COR-L47 (cell line): Measurements from ENCODE around the gene ZFP3.
"Not testable (repeated sequence)": the region's sequence is repeated elsewhere in the genome, so short reads cannot be mapped to it uniquely, and the experiment has no call there.

ENCODE experiments used
- DNase-seq: peaks from one replicate; lab custom pipeline; 2025; lab: John Stamatoyannopoulos, UW

The ZFP3 gene

GRCh38 chr17:5077781-5078105 is 524 bp upstream of the ZFP3 start:
- no peak for DNase-seq

GRCh38 chr17:5080591-5080990 is 2.3 kb downstream of the ZFP3 start:
- no peak for DNase-seq

- DNase-seq: no peak
Measured at GRCh38 chr17:5092218-5093010, 14.1 kb downstream of the ZFP3 start.

GRCh38 chr17:5096731-5097100 is 18.4 kb downstream of the ZFP3 start:
- DNase-seq: no peak

GRCh38 chr17:5097101-5097834 is 19.0 kb downstream of the ZFP3 start:
- no peak for DNase-seq

GRCh38 chr17:5099271-5099670 is 21.0 kb downstream of the ZFP3 start:
- DNase-seq: no peak

- no peak for DNase-seq
Measured at GRCh38 chr17:5100832-5101231, 22.6 kb downstream of the ZFP3 start.

- no peak for DNase-seq
Measured at GRCh38 chr17:5110816-5111215, 32.5 kb downstream of the ZFP3 start.

GRCh38 chr17:5111402-5112204 is 33.3 kb downstream of the ZFP3 start, which contains the start of gene ZNF232:
Gene ZNF232, minus strand, starts transcription at chr17:5111878. Its CDS starts 56 bp downstream, at chr17:5111822.
- DNase-seq: peak; percentile 84

GRCh38 chr17:5115673-5116651 is 37.7 kb downstream of the ZFP3 start, which contains the start of gene USP6:
Gene USP6, plus strand, starts transcription at chr17:5116032. Its CDS starts 14,336 bp downstream, at chr17:5130368.
- DNase-seq: no peak

GRCh38 chr17:5118219-5118618 is 40.0 kb downstream of the ZFP3 start:
- no peak for DNase-seq

- no peak for DNase-seq
Measured at GRCh38 chr17:5120036-5120435, 41.8 kb downstream of the ZFP3 start.

GRCh38 chr17:5120436-5121185 is 42.3 kb downstream of the ZFP3 start:
- not testable (repeated sequence) for DNase-seq

GRCh38 chr17:5121186-5121841 is 43.0 kb downstream of the ZFP3 start:
- no peak for DNase-seq

- not testable (repeated sequence) for DNase-seq
Measured at GRCh38 chr17:5122056-5122455, 43.8 kb downstream of the ZFP3 start.

GRCh38 chr17:5122586-5123342 is 44.5 kb downstream of the ZFP3 start:
- peak; percentile 7 for DNase-seq

- no peak for DNase-seq
Measured at GRCh38 chr17:5123343-5124124, 45.3 kb downstream of the ZFP3 start.

- not testable (repeated sequence) for DNase-seq
Measured at GRCh38 chr17:5124125-5124760, 46.0 kb downstream of the ZFP3 start.
